ENCODE measurements around the gene RFTN2. TPM values are rescaled to one million over a fixed set of nuclear protein-coding genes. Genes with fewer than 3 reads are reported as not detected.
"Not testable (repeated sequence)": the region's sequence is repeated elsewhere in the genome, so short reads cannot be mapped to it uniquely, and the experiment has no call there.

RFTN2 gene
- total RNA-seq, 2 experiments from 2014 or later = not detected

DNA sequence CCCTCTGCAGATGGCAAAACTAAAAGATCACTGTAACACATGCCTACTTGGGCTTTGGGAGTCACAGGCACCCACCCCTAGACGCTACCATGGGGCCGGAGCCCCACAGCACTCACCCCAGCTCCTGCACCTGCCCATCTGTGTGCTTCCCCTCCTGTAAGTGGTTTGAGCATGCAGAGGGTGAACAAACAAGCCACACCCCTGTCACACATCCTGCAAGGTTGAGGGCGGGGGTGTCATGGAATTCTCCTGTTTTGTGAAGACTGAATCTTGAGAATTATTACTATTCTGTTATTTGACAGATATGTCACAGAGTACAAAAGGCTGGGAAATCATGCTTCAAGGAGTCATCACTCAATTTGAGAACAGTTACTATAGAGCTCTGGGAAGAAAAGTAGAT is 60.9 kb downstream of the RFTN2 start:
- Mint-ChIP-seq H3K4me3 (no peak overlapping the region), H3K27ac (no peak overlapping the region), H3K27me3 (peaks cover 11% of the 10 kb centered on the region)

DNA sequence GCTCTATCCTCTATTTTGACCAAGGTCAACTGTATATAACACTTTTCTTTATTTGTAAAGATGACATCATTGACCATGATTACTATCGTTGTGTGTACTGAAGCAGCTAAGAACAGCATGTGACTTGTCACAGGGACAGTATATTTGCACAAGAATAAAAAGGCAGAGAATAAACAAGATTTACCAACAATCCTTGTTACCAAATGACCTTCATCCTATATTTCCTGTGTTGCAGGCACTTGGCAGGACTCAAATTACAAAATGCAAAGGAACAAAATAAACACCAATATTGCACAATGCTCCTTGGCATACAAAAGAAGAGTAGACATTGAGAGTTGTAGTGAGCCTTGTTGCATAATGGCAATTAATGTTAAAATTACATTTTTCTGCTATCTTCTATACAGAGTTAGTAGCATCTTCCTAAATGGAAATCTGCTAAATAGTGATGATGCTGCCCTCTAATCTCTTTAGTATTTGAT is 61.8 kb downstream of the RFTN2 start:
- ChIA-PET CTCF (interaction anchor here (1.3 kb wide), 1 partner anchor 8 kb away, joined by 3 read pairs; no protein-coding TSS in a partner anchor), POLR2A (no interaction called here)
- DNase-seq = no peak
- Mint-ChIP-seq H3K4me1 (peaks cover 11% of the 10 kb centered on the region), H3K27me3 (peaks cover 11% of the 10 kb centered on the region), H3K27ac (no peak overlapping the region), H3K36me3 (ENCODE audit: low read depth) (no peaks in the 10 kb centered on the region), H3K4me3 (no peak overlapping the region), H3K9me3 (no peaks in the 10 kb centered on the region)

More for the DNA sequence above, 60.9 kb downstream of the RFTN2 start:
- Mint-ChIP-seq H3K4me1 (peaks cover 11% of the 10 kb centered on the region), H3K36me3 (ENCODE audit: low read depth) (no peaks in the 10 kb centered on the region), H3K9me3 (no peaks in the 10 kb centered on the region)
- DNase-seq = no peak
- POLR2A ChIA-PET = no interaction called here
- CTCF ChIA-PET = no interaction called here

DNA sequence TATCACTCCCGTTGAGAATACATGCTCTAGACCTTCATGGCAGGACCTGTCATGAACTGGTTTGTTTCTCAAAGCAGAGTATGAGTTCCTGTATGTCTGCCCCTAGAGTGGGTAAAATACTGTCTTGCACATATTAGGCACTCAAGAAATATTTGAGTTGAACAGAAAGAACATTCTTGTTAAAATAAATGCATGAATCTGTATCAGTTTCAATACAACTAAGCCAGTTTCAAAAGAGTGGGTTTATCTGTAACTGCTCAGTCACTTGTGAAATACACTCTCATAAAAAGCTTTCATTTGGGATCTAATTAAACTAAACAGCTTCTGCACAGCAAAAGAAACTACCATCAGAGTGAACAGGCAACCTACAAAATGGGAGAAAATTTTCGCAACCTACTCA is 69.2 kb downstream of the RFTN2 start:
- Mint-ChIP-seq H3K27me3 (peaks cover 4% of the 10 kb centered on the region), H3K36me3 (ENCODE audit: low read depth) (no peaks in the 10 kb centered on the region), H3K9me3 (no peaks in the 10 kb centered on the region), H3K27ac (no peak overlapping the region), H3K4me3 (no peak overlapping the region), H3K4me1 (no peaks in the 10 kb centered on the region)
- ChIA-PET POLR2A (no interaction called here), CTCF (interaction anchor here (0.8 kb wide), 1 partner anchor 15 kb away, joined by 3 read pairs; no protein-coding TSS in a partner anchor)
- no peak for DNase-seq

DNA sequence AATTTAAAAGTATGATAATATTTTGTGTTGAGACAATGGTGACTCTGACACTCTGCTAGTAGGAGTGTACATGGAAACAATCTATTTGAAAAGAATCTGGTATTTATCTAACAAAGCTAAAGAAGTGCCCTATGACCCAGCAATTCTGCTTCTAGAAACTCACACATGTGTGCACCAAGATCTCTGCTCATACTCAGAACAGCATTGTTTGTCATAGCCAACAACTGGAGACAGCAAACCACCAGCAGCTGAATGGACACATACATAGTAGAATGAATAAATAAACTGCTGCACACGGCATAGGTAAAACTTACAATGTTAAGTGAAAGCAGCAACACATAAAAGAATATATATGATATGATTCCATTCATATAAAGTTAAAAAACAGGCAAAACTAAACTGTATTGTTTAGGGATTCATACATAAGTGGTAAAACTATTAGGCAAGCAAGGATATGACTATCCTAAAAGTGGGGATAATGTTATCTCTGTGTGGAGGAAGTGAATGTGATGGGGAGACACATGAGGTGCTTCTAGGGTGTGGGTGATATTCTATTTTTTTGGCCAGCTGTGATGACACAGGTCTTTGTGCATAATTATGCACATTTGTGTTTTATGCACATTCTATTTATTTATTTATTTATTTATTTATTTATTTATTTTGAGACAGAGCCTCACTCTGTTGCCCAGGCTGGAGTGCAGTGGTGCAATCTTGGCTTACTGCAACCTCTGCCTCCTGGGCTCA is 71.1 kb downstream of the RFTN2 start:
- Mint-ChIP-seq H3K4me1 (peaks cover 3% of the 10 kb centered on the region), H3K27me3 (peaks cover 3% of the 10 kb centered on the region), H3K4me3 (no peak overlapping the region), H3K27ac (no peak overlapping the region), H3K36me3 (ENCODE audit: low read depth) (no peaks in the 10 kb centered on the region), H3K9me3 (no peaks in the 10 kb centered on the region)
- ChIA-PET POLR2A (no interaction called here), CTCF (no interaction called here)
- no peak for DNase-seq

DNA sequence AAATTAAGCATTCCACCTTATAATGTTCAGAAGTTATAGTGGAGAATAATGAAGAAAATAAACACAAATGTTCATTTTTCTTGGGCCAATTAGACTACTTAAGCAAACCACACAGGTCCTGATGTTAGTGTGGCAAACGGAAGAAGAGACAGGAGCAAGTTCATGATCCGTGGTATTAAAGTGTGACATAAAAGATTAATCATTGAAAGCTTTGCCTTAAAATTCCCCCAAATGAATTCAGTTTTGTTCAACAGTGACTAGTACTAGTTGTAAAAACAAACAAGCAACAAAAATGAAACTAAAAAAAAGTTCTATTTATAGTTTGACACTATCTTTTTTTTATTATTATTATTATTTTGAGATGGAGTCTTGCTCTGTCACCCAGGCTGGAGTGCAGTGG is 73.7 kb downstream of the RFTN2 start:
- Mint-ChIP-seq H3K27ac (no peak overlapping the region), H3K9me3 (no peaks in the 10 kb centered on the region), H3K4me1 (peaks cover 5% of the 10 kb centered on the region), H3K27me3 (peaks cover 3% of the 10 kb centered on the region), H3K4me3 (no peak overlapping the region), H3K36me3 (ENCODE audit: low read depth) (no peaks in the 10 kb centered on the region)
- DNase-seq = no peak
- ChIA-PET POLR2A (no interaction called here), CTCF (interaction anchor here (0.6 kb wide), 1 partner anchor 33 kb away, joined by 3 read pairs; no protein-coding TSS in a partner anchor)

DNA sequence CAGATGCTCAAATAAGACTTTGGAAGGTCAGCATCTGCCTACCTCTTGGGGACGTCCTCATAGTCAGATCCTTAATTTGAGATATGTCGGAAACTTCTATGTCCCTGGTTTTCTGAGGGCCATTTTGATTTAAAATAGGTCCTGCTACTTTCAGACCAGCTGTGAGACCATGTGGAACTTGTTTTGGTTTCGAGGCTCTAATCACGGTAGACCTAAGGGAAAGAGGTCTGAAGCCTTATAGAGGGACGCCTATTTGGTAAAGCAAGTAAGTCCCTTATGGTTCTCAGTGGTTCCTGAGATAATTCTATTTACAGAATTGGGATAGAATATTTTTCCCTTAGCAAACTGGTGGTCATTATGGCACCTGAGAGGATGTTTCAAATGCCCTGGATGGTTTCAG is 75.1 kb downstream of the RFTN2 start:
- Mint-ChIP-seq H3K9me3 (no peaks in the 10 kb centered on the region), H3K36me3 (ENCODE audit: low read depth) (no peaks in the 10 kb centered on the region), H3K27ac (no peak overlapping the region), H3K4me1 (peaks cover 5% of the 10 kb centered on the region), H3K27me3 (peaks cover 8% of the 10 kb centered on the region), H3K4me3 (no peak overlapping the region)
- POLR2A ChIA-PET = no interaction called here
- no peak for DNase-seq
- CTCF ChIA-PET = interaction anchor here (1.1 kb wide), 1 partner anchor 12 kb away, joined by 3 read pairs; no protein-coding TSS in a partner anchor

DNA sequence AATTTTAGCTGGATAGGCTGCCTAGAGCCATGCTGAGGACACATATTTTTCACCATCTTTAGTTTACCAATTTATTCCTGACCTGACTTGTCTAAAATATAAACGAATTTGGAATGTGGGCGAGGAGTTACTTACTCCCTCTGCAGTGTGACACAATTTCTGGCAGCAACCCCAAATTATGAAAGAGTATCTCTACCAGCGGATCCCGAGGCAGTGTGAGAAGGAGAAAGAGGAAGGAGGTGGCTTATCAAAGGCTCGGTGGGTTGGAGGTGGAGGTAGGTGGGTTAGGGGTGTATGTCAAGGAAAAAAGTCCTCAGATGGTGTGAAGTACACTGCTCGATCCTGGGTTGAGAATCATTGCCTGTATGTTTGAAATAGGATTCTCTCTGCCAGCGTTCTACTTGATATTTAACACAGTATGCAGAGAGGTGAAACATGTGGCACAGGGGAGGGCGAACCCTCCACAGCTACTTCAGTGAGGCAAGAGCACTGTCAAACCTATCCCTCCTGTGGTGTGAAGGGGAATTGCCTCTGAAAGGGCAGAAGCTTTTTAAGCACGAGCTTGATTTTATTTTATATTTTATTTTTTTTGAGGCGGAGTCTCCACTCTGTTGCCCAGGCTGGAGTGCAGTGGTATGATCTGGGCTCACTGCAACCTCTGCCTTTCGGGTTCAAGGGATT is 76.0 kb downstream of the RFTN2 start:
- ChIA-PET CTCF (interaction anchor here (1.1 kb wide), 1 partner anchor 13 kb away, joined by 3 read pairs; no protein-coding TSS in a partner anchor), POLR2A (no interaction called here)
- Mint-ChIP-seq H3K4me3 (no peak overlapping the region), H3K9me3 (no peaks in the 10 kb centered on the region), H3K27me3 (peaks cover 10% of the 10 kb centered on the region), H3K36me3 (ENCODE audit: low read depth) (no peaks in the 10 kb centered on the region), H3K4me1 (peaks cover 5% of the 10 kb centered on the region), H3K27ac (no peak overlapping the region)
- DNase-seq = peak; percentile 29

DNA sequence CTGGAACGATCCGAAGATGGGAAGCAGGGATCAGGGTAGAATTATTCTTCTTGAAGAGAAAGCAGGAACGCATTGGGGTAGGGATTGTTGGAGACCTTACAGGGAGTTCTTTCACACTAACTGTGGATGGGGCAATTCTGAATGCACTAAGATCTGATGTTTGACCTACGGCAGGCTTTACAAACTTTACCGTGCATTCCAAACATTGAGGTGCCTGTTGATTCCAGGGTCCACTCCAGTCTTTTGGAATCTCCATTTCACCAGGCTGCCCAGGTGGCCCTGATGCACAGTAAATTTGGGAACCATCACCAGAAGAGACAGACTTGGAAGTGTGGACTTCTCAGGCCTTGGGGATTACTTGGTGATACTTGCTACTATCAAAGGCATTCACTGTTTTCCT is 76.9 kb downstream of the RFTN2 start:
- no peak for DNase-seq
- H3K4me3 Mint-ChIP-seq = no peak overlapping the region
- ChIA-PET POLR2A (no interaction called here), CTCF (interaction anchor here (0.6 kb wide), 1 partner anchor 556 kb away, joined by 3 read pairs; no protein-coding TSS in a partner anchor)
- no peaks in the 10 kb centered on the region for H3K36me3 Mint-ChIP-seq (ENCODE audit: low read depth)
- no peaks in the 10 kb centered on the region for H3K9me3 Mint-ChIP-seq
- H3K4me1 Mint-ChIP-seq = peaks cover 5% of the 10 kb centered on the region
- no peak overlapping the region for H3K27ac Mint-ChIP-seq
- H3K27me3 Mint-ChIP-seq = peaks cover 10% of the 10 kb centered on the region

DNA sequence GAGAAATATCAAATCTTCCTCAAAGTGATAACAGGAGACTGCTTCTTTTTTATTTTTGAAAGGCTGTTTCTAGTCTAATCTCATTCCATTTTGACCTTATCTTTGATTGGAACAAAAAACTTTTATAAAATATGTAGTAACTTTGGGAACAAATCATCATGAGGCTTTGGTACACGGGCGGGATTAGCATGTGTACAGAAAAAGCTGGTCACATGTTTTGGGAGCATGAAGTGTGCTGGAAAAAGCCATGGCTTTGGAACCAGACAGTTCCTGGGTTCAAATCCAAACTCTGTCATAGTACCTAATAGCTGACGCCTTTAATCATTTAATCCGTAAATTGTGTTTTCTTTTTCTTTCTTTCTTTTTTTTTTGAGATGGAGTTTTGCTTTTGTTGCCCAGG is 78.2 kb downstream of the RFTN2 start:
- no peaks in the 10 kb centered on the region for H3K36me3 Mint-ChIP-seq (ENCODE audit: low read depth)
- H3K27me3 Mint-ChIP-seq = peaks cover 10% of the 10 kb centered on the region
- H3K27ac Mint-ChIP-seq = no peak overlapping the region
- no peaks in the 10 kb centered on the region for H3K9me3 Mint-ChIP-seq
- H3K4me3 Mint-ChIP-seq = no peak overlapping the region
- peaks cover 5% of the 10 kb centered on the region for H3K4me1 Mint-ChIP-seq
- DNase-seq = no peak
- ChIA-PET POLR2A (no interaction called here), CTCF (no interaction called here)

DNA sequence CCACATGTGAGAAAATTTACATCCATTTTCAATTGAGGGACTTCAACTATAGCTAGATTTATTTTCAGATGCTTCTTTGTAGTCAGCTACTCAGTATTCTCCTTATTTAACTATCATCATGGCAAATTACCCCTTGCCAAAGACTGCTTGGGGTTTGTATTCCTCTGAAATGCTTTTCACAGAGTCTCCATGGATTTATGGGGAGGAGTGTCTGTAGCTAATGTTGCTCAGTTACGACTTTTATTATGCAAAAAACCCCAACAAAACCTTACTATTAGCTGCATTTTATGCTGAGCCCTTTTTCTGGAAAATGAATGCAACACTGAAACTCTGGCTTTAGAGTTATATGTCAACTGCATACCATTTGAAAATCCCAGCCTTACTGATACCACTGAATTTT is 78.6 kb downstream of the RFTN2 start:
- peaks cover 10% of the 10 kb centered on the region for H3K27me3 Mint-ChIP-seq
- H3K27ac Mint-ChIP-seq = no peak overlapping the region
- H3K36me3 Mint-ChIP-seq (ENCODE audit: low read depth) = no peaks in the 10 kb centered on the region
- H3K4me1 Mint-ChIP-seq = peaks cover 5% of the 10 kb centered on the region
- DNase-seq = no peak
- ChIA-PET POLR2A (no interaction called here), CTCF (no interaction called here)
- no peak overlapping the region for H3K4me3 Mint-ChIP-seq
- no peaks in the 10 kb centered on the region for H3K9me3 Mint-ChIP-seq

DNA sequence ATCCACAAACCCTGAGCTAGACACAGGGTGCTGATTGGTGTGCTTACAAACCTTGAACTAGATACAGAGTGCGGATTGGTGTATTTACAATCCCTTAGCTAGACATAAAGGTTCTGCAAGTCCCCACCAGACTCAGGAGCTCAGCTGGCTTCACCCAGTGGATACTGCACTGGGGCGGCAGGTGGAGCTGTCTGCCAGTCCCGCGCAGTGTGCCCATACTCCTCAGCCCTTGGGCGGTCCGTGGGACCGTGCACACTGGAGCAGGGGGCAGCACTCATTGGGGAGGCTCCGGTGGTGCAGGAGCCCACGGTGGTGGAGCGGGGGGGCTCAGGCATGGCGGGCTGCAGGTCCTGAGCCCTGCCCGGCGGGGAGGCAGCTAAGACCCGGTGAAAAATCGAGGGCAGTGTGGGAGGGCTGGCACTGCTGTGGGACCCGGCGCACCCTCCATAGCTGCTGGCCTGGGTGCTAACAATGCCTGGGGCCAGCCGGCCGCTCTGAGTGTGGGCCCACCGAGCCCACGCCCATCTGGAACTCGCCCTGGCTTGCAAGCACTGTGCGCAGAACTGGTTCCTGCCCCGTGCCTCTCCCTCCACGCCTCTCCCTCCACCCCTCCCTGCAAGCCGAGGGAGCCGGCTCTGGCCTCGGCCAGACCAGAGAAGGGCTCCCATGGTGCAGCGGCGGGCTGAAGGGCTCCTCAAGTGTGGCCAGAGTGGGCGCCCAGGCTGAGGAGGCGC is 83.9 kb downstream of the RFTN2 start:
- Mint-ChIP-seq H3K4me1 (no peaks in the 10 kb centered on the region), H3K27me3 (peaks cover 7% of the 10 kb centered on the region), H3K27ac (no peak overlapping the region), H3K36me3 (ENCODE audit: low read depth) (no peaks in the 10 kb centered on the region), H3K4me3 (no peak overlapping the region), H3K9me3 (peaks cover 7% of the 10 kb centered on the region)
- no peak for DNase-seq
- POLR2A ChIA-PET = no interaction called here
- CTCF ChIA-PET = interaction anchor here (1.1 kb wide), 1 partner anchor 15 kb away, joined by 3 read pairs; no protein-coding TSS in a partner anchor

DNA sequence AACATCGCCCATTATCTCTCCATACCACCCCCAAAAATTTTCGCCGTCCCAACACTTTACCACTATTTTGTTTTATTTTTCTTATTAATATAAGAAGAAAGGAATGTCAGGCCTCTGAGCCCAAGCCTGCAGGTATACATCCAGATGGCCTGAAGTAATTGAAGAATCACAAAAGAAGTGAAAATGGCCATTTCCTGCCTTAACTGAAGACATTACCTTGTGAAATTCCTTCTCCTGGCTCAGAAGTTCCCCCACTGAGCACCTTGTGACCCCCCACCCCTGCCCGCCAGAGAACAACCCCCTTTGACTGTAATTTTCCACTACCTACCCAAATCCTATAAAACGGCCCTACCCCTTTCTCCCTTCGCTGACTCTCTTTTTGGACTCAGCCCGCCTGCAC is 88.1 kb downstream of the RFTN2 start:
- CTCF ChIA-PET; DNase-seq; H3K9me3 Mint-ChIP-seq; POLR2A ChIA-PET; H3K4me3 Mint-ChIP-seq; H3K27me3 Mint-ChIP-seq; H3K4me1 Mint-ChIP-seq; H3K27ac Mint-ChIP-seq; H3K36me3 Mint-ChIP-seq (ENCODE audit: low read depth): not testable (repeated sequence)

DNA sequence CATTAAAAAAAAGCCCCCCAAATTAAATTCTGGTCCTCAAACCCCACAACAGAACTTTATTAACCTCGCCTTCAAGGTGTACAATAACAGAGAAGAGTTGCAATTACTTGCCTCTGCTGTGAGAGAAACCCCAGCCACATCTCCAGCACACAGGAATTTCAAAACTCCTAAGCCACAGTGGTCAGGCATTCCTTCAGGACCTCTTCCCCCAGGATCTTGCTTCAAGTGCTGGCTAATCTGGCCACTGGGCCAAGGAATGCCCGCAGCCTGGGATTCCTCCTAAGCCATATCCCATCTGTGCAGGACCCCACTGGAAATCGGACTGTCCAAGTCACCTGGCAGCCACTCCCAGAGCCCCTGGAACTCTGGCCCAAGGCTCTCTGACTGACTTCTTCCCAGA is 95.2 kb downstream of the RFTN2 start:
- H3K27ac Mint-ChIP-seq; H3K36me3 Mint-ChIP-seq (ENCODE audit: low read depth); POLR2A ChIA-PET; H3K9me3 Mint-ChIP-seq; H3K27me3 Mint-ChIP-seq; DNase-seq; CTCF ChIA-PET; H3K4me1 Mint-ChIP-seq; H3K4me3 Mint-ChIP-seq: not testable (repeated sequence)
